H1 (cell line): Measurements from ENCODE around the gene EAF2. TPM values are rescaled to one million over a fixed set of nuclear protein-coding genes. Genes with fewer than 3 reads are reported as not detected.

Experiments
- CTCF ChIA-PET: fragments of 300-600 bp; sonication (Branson Sonifier 250); formaldehyde crosslinking; loops from one replicate; lab custom pipeline; 2021; ENCODE audit not compliant: partially characterized antibody; lab: Charles Lee
- POLR2A ChIA-PET: fragments of 300-600 bp; sonication (Branson Sonifier 250); formaldehyde crosslinking; loops from one replicate; lab custom pipeline; 2021; ENCODE audit warnings: inconsistent platforms; ENCODE audit not compliant: partially characterized antibody; lab: Charles Lee
- DNase-seq, 2 experiments: peaks; one replicate each; pipeline versions ENCODE4 v3.0.0 to v3.0.0-alpha.2; 2010 to 2022; ENCODE audit warnings: low spot score in 2 of 2, low read depth in 1 of 2, mixed read lengths in 1 of 2
- FAIRE-seq: peaks from 2 replicates; lab custom pipeline; 2011; peaks lifted over from hg19 to GRCh38; lab: Jason Lieb, UNC
- H2AFZ ChIP-seq: 2 replicates; pipeline ENCODE4 v1.8.1; 2012; ENCODE audit warnings: low read length, inconsistent platforms
- H2AK5ac ChIP-seq: 2 replicates; pipeline ENCODE4 v1.6.1; 2013; ENCODE audit warnings: low read depth, low read length
- H2BK120ac ChIP-seq: replicated peaks from 2 replicates; pipeline ENCODE3; 2013; ENCODE audit warnings: low read depth, low read length, inconsistent platforms
- H2BK12ac ChIP-seq: 2 replicates; pipeline ENCODE4 v1.6.1; 2013; ENCODE audit warnings: low read depth, low read length
- H2BK15ac ChIP-seq: 2 replicates; pipeline ENCODE4 v1.6.1; 2013; ENCODE audit warnings: low read length
- H2BK20ac ChIP-seq: 2 replicates; pipeline ENCODE4 v1.6.1; 2013; ENCODE audit warnings: low read length
- H2BK5ac ChIP-seq: 2 replicates; pipeline ENCODE4 v1.6.1; 2013; ENCODE audit warnings: low read depth, low read length
- H3K14ac ChIP-seq: 2 replicates; pipeline ENCODE4 v1.6.1; 2013; ENCODE audit warnings: inconsistent platforms; ENCODE audit not compliant: insufficient read length
- H3K18ac ChIP-seq: 2 replicates; pipeline ENCODE4 v1.6.1; 2013; ENCODE audit warnings: low read length; ENCODE audit errors: extremely low read depth
- H3K23ac ChIP-seq: 2 replicates; pipeline ENCODE4 v1.6.1; 2013; ENCODE audit warnings: inconsistent platforms; ENCODE audit not compliant: insufficient read length
- H3K23me2 ChIP-seq: 2 replicates; pipeline ENCODE4 v1.6.1; 2013; ENCODE audit warnings: low read depth, low read length
- H3K27ac ChIP-seq: 2 replicates; pipeline ENCODE4 v1.6.1; 2011; ENCODE audit warnings: low read depth, low read length, inconsistent platforms
- H3K27me3 ChIP-seq, 4 experiments: replicated peaks in 1 of 4; 1 replicate in 1 of 4; 2 replicates in 3 of 4; pipeline versions ENCODE4 v1.6.1 to v1.8.1; 2011 to 2013; ENCODE audit warnings: low read length in 3 of 4, mild to moderate bottlenecking in 3 of 4, inconsistent platforms in 2 of 4, mixed read lengths in 2 of 4, moderate library complexity in 1 of 4; ENCODE audit not compliant: control insufficient read depth in 3 of 4, insufficient read depth in 3 of 4; ENCODE audit errors: extremely low read depth in 1 of 4
- H3K36me3 ChIP-seq, 4 experiments: 2 replicates each; pipeline versions ENCODE4 v1.6.1 to v1.8.1; 2011 to 2013; ENCODE audit warnings: mild to moderate bottlenecking in 4 of 4, low read length in 3 of 4, moderate library complexity in 2 of 4, control low read depth in 1 of 4, inconsistent platforms in 1 of 4; ENCODE audit not compliant: insufficient read depth in 4 of 4, control insufficient read depth in 2 of 4
- H3K4ac ChIP-seq: replicated peaks from 2 replicates; pipeline ENCODE3; 2013; ENCODE audit warnings: low read length, low read depth, mixed read lengths, inconsistent platforms; ENCODE audit not compliant: insufficient read length
- H3K4me1 ChIP-seq, 4 experiments: replicated peaks in 1 of 4; 1 replicate in 1 of 4; 2 replicates in 3 of 4; pipeline versions ENCODE4 v1.6.1 to v1.8.1; 2011 to 2013; ENCODE audit warnings: low read length in 3 of 4, inconsistent platforms in 2 of 4, mixed read lengths in 1 of 4; ENCODE audit not compliant: insufficient read depth in 4 of 4, control insufficient read depth in 3 of 4
- H3K4me2 ChIP-seq, 2 experiments: 2 replicates each; pipeline versions ENCODE4 v1.6.1 to v1.8.1; 2011 to 2013; ENCODE audit warnings: low read depth in 2 of 2, low read length in 2 of 2, control low read depth in 1 of 2, inconsistent platforms in 1 of 2, mild to moderate bottlenecking in 1 of 2; ENCODE audit not compliant: insufficient read depth in 1 of 2
- H3K4me3 ChIP-seq, 4 experiments: fragments of 200-600, 300-600 bp in 1 of 4; sonication (generic), shearing (Covaris generic), sonication (Bioruptor Twin) in 1 of 4; 2 replicates each; pipeline versions ENCODE4 v1.5.1 to v1.8.1; 2011 to 2016; ENCODE audit warnings: low read length in 4 of 4, low read depth in 3 of 4, control low read depth in 2 of 4, inconsistent platforms in 2 of 4, mild to moderate bottlenecking in 2 of 4, mixed read lengths in 1 of 4, moderate library complexity in 1 of 4; ENCODE audit not compliant: insufficient read depth in 2 of 4; ENCODE audit errors: extremely low read depth in 1 of 4
- H3K56ac ChIP-seq: replicated peaks from 2 replicates; pipeline ENCODE3; 2013; ENCODE audit warnings: low read depth, mild to moderate bottlenecking, mixed read lengths, low read length, inconsistent platforms; ENCODE audit not compliant: insufficient read length
- H3K79me1 ChIP-seq: 2 replicates; pipeline ENCODE4 v1.6.1; 2013; ENCODE audit warnings: low read depth, low read length, control low read depth
- H3K79me2 ChIP-seq, 2 experiments: 2 replicates each; pipeline versions ENCODE4 v1.6.1 to v1.8.1; 2012 to 2013; ENCODE audit warnings: low read length in 2 of 2, mild to moderate bottlenecking in 2 of 2, inconsistent platforms in 1 of 2; ENCODE audit not compliant: insufficient read depth in 2 of 2, control insufficient read depth in 1 of 2
- H3K9ac ChIP-seq, 4 experiments: replicated peaks in 1 of 4; 1 replicate in 1 of 4; 2 replicates in 3 of 4; pipeline versions ENCODE4 v1.6.1 to v1.8.1; 2011 to 2013; ENCODE audit warnings: low read depth in 3 of 4, low read length in 3 of 4, control low read depth in 2 of 4, mild to moderate bottlenecking in 2 of 4, moderate library complexity in 2 of 4, inconsistent platforms in 1 of 4; ENCODE audit errors: extremely low read depth in 1 of 4
- H3K9me3 ChIP-seq, 2 experiments: 2 replicates each; pipeline versions ENCODE4 v1.6.1 to v1.8.1; 2012 to 2013; ENCODE audit warnings: mild to moderate bottlenecking in 2 of 2, moderate library complexity in 2 of 2, control low read depth in 1 of 2, inconsistent platforms in 1 of 2, low read depth in 1 of 2, low read length in 1 of 2, mixed read lengths in 1 of 2; ENCODE audit not compliant: insufficient read depth in 2 of 2
- H4K20me1 ChIP-seq, 2 experiments: replicated peaks in 1 of 2; 2 replicates each; pipeline versions ENCODE3 to v1.8.1; 2011 to 2013; ENCODE audit warnings: inconsistent platforms in 2 of 2, low read length in 2 of 2, mild to moderate bottlenecking in 1 of 2; ENCODE audit not compliant: insufficient read depth in 2 of 2, control insufficient read depth in 1 of 2
- H4K5ac ChIP-seq: 2 replicates; pipeline ENCODE4 v1.6.1; 2013; ENCODE audit warnings: low read length, low read depth, mixed read lengths, inconsistent platforms; ENCODE audit not compliant: insufficient read length
- H4K8ac ChIP-seq: 2 replicates; pipeline ENCODE4 v1.8.0; 2013; ENCODE audit warnings: mild to moderate bottlenecking, moderate library complexity, low read length, inconsistent platforms; ENCODE audit not compliant: insufficient read depth; ENCODE audit errors: extremely low read depth
- H4K91ac ChIP-seq: replicated peaks from 2 replicates; pipeline ENCODE3; 2013; ENCODE audit warnings: low read length, mixed read lengths, inconsistent platforms; ENCODE audit not compliant: insufficient read length
- ATF2 ChIP-seq: IDR thresholded peaks from 2 replicates; pipeline ENCODE4 v1.6.1; 2012; ENCODE audit warnings: low read length, inconsistent platforms
- BCL11A ChIP-seq, 2 experiments: IDR thresholded peaks; one replicate each; pipeline ENCODE4 v1.6.1; 2011; ENCODE audit warnings: low read depth in 2 of 2, low read length in 2 of 2, mild to moderate bottlenecking in 2 of 2
- CBX8 ChIP-seq: fragments of 300-800, 300-1000 bp; sonication (generic); IDR thresholded peaks from 2 replicates; pipeline ENCODE4 v1.7.1; 2016; ENCODE audit warnings: low read depth, low read length, borderline replicate concordance
- CEBPB ChIP-seq: IDR thresholded peaks from 2 replicates; pipeline ENCODE4 v1.6.1; 2012; ENCODE audit warnings: low read depth, low read length
- EGR1 ChIP-seq: IDR thresholded peaks from 2 replicates; pipeline ENCODE4 v1.6.1; 2011; ENCODE audit warnings: low read depth, low read length, borderline replicate concordance
- EZH2 ChIP-seq: fragments of 200-600 bp; sonication (generic); IDR thresholded peaks from 2 replicates; pipeline ENCODE4 v1.7.1; 2012; ENCODE audit warnings: low read depth, mild to moderate bottlenecking, moderate library complexity, low read length, inconsistent platforms; ENCODE audit not compliant: severe bottlenecking
- KDM1A ChIP-seq: fragments of 200-600, 300-600 bp; sonication (generic); IDR thresholded peaks from 2 replicates; pipeline ENCODE4 v1.7.1; 2016; ENCODE audit warnings: mild to moderate bottlenecking, low read length, borderline replicate concordance
- KDM5A ChIP-seq: fragments of 200-600 bp; IDR thresholded peaks from 2 replicates; pipeline ENCODE4 v1.7.1; 2012; ENCODE audit warnings: mild to moderate bottlenecking, low read length, inconsistent platforms, mixed read lengths
- POU5F1 ChIP-seq: IDR thresholded peaks from 2 replicates; pipeline ENCODE4 v1.6.1; 2011; ENCODE audit warnings: low read depth, mild to moderate bottlenecking, low read length, moderate library complexity
- SUZ12 ChIP-seq: fragments of 200-600 bp; sonication (generic); IDR thresholded peaks from 2 replicates; pipeline ENCODE4 v1.6.1; 2012; ENCODE audit warnings: mild to moderate bottlenecking, inconsistent platforms, low read length, moderate library complexity, mixed read lengths
- TAF1 ChIP-seq: IDR thresholded peaks from 2 replicates; pipeline ENCODE4 v1.6.1; 2011; ENCODE audit warnings: mild to moderate bottlenecking, low read depth, low read length
- polyA plus RNA-seq, 7 experiments: library from polyadenylated mRNA; depleted of rRNA in 3 of 7; stranded (reverse) in 5 of 7; unstranded in 2 of 7; fragments of >200 nt in 5 of 7; fragments of 200-250 nt in 2 of 7; gene quantifications; 1 replicate in 5 of 7; 2 replicates in 1 of 7; 4 replicates in 1 of 7; pipeline versions ENCODE4 v1.2.1 to v1.2.3, GENCODE V29; 2011 to 2013; ENCODE audit warnings: missing spikeins in 2 of 7, mixed read lengths in 2 of 7
- total RNA-seq: library from RNA; stranded (reverse); fragmentation: NEBNext Ultra II Directional; extraction: Animal tissue kit (Norgen Biotek cat#: 25700); gene quantifications from 2 replicates; pipeline ENCODE4 v1.2.1, GENCODE V29; 2021

EAF2 gene
- total and polyA plus RNA-seq, 2 of the 8 experiments (the other 6 are each of a cell fraction or from before 2014, with no cell fraction given), result 3.6 to 6.6 TPM

GRCh38 chr3:121916189-121916588 is 81.2 kb downstream of the EAF2 start:
- Histone ChIP-seq H3K36me3 (no peaks in the 10 kb centered on the region), H3K4me1 (no peaks in the 10 kb centered on the region), H3K14ac (no peak overlapping the region), H2BK12ac (no peak overlapping the region), H3K79me1 (no peaks in the 10 kb centered on the region), H3K9ac (no peak overlapping the region), H3K4me2 (no peak overlapping the region), H4K5ac (no peak overlapping the region), H2BK120ac (no peak overlapping the region), H3K56ac (no peak overlapping the region), H2AFZ (no peak overlapping the region), H3K4me3 (no peak overlapping the region), H3K79me2 (no peaks in the 10 kb centered on the region), H2BK15ac (no peak overlapping the region), H3K23me2 (no peaks in the 10 kb centered on the region), H3K27ac (no peak overlapping the region), H3K4ac (no peak overlapping the region), H3K18ac (no peak overlapping the region), H3K27me3 (no peaks in the 10 kb centered on the region), H4K91ac (no peak overlapping the region), H3K23ac (no peak overlapping the region), H2AK5ac (no peak overlapping the region), H3K9me3 (no peaks in the 10 kb centered on the region), H4K8ac (no peak overlapping the region), H4K20me1 (no peaks in the 10 kb centered on the region), H2BK5ac (no peak overlapping the region), H2BK20ac (no peak overlapping the region)
- FAIRE-seq (no peak), DNase-seq (no peak)
- CTCF ChIA-PET, result interaction anchor here (0.7 to 1.4 kb wide), 4 partner anchors 9 to 80 kb away, joined by 3 to 4 read pairs (median 4); no protein-coding TSS in a partner anchor
- POLR2A ChIA-PET, result interaction anchor here (0.6 kb wide), 2 partner anchors 188 to 198 kb away, joined by 3 to 5 read pairs; no protein-coding TSS in a partner anchor
- no peak for TF ChIP-seq POU5F1
- no peak for TF ChIP-seq ATF2
- TF ChIP-seq CBX8, result no peak
- TF ChIP-seq CEBPB, result no peak
- TF ChIP-seq TAF1, result no peak
- TF ChIP-seq EGR1, result no peak
- TF ChIP-seq SUZ12, result no peak
- no peak for TF ChIP-seq EZH2
- no peak for TF ChIP-seq BCL11A (IDR thresholded peaks at IDR 0.05; ENCODE audit: low read depth in 2 of 2, low read length in 2 of 2)
- no peak for TF ChIP-seq KDM1A
- TF ChIP-seq KDM5A, result no peak
